ENCODE measurements around the gene TMEM53.

GRCh38 chr1:44685881-44686280, 11.6 kb upstream of the TMEM53 start:
- no peak for TF ChIP-seq CTCF (IDR thresholded peaks at IDR 0.05; ENCODE audit: control extremely low read depth in 1 of 3, insufficient read depth in 1 of 3, low read depth in 1 of 3, low read length in 3 of 3)
- no peak for TF ChIP-seq KDM4A (IDR thresholded peaks at IDR 0.05; ENCODE audit: low read depth, low read length, severe bottlenecking)
- TF ChIP-seq YY1 (IDR thresholded peaks at IDR 0.05; ENCODE audit: low read depth, low read length) = no peak

Measured in H1 (cell line).